CMK (cell line): Measurements from ENCODE around the gene ABCB6.

Experiments used
- DNase-seq: peaks from one replicate; pipeline ENCODE4 v3.0.0-alpha.2; 2010; ENCODE audit warnings: low read depth

Gene ABCB6

DNA sequence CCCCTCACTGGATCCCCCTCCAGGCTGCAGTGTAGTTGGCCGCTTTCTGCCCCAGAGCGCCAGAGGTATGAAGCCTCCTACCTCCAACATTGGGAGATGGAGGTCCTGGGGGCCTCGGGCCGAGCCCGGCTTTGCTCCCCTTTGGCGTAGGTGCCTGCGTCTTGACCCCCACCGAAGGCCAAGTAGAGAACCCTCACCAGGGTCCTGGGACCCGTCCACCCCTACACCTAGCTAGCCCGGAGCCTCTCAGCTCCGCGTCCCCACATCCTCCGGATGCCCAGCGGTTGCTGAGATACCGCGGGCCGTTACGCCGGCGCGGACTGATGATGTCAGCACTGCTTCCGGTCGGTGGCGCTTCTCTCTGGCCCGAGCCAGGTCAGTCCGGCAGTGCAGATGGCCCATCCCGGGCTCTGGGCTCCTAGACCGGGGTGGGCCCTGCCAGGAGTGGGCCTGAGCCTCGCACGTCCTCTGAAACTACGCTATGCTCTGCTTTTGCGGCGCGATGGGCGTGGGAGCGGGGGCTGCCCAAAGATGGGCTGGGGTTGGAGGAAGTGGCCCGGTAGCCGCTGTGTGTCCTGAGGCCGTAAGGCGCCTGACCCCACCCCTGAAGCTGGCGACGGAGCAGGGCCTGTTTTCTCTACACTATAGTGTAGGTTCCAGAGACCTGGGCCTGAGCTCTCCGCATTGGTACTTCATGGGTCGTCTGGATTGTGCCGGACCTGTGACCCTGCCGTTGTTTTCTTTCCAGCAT, 26.6 kb upstream of the ABCB6 start, which contains the start of the genes GLB1L and STK16:
Gene GLB1L, minus strand, starts transcription at position 297 of the 751 bp plus-strand sequence. CDS start 1,871 bp downstream, outside the sequence.
Gene STK16, plus strand, starts transcription at position 332 of the 751 bp plus-strand sequence. CDS start 521 bp downstream, outside the sequence.
- DNase-seq, result peak; percentile 94

DNA sequence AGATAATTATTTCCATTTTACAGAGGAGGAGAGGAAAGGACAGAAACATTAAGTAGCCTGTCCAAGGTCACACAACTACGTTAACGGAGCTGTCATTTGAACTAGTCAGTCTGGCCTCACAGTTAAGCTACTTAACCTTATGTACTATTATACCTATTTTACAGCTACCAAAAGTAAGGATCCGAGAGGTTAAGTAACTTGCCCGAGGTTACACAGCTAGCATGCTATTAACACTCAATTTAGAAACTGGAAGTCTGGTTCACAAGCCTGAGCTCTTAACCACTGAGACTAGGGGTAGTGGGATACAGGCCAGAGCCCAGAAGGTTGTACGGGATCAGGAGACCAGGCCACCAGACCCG, 26.0 kb upstream of the ABCB6 start:
- no peak for DNase-seq

DNA sequence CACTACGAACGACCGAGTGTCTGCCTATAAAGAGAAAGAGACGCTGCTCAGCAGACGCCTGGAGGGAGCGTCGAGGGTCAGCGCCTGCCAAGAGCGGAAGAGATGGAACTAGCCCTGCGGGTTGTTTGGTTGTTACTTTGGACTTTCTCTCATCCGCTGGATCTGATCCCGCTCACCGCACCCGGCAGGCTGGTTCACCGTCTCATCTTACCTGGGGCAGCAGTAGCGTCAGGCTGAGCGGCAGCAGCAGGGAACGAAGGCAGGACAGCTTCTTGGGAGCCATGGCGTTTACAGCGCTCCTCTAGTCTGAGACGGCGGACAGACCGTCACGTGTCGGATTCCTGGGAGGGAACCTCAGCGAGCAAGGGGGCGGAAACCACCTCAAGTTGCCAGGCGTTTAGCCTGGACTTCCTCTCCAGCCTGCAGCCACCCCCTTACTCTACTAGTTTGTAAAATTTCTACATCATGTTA, 24.6 kb upstream of the ABCB6 start:
- DNase-seq, result no peak

DNA sequence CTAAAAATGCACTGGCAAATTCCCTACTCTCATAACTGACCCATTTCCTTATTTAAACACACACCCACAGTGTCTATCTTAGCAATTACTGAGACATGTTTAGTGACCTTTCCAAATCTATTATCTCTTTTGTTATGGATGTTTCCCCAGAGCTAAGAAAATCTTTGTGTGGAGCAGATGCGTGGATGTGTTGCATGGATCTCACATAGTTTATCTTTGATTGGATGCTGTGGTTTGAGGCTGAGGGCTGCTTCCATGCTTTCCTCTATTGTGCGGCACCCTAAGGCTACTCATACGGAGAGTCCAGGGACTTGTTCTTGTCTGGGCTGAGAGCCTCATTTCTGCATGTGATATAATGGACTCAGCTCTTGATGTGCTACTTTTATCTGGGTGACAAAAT, 15.6 kb upstream of the ABCB6 start:
- DNase-seq, result no peak

DNA sequence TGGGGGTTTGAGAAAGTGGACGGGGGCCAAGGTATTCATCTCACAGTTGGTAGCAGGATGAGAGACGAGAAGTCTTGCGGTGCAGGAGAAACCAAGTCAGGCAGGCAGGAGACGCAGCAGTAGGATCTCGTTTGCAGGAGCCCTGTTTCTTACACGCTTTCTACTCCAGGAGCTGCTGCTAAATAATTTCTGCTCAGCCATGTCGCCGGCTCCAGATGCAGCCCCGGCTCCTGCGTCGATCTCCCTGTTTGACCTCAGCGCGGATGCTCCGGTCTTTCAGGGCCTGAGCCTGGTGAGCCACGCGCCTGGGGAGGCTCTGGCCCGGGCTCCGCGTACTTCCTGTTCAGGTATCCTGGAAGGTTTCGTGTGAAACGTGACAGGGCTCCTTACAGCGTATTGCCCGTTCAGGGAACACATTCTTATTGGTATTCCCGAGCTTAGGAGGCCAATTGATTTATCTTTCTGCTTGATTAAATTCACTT, 11.3 kb upstream of the ABCB6 start:
- no peak for DNase-seq

DNA sequence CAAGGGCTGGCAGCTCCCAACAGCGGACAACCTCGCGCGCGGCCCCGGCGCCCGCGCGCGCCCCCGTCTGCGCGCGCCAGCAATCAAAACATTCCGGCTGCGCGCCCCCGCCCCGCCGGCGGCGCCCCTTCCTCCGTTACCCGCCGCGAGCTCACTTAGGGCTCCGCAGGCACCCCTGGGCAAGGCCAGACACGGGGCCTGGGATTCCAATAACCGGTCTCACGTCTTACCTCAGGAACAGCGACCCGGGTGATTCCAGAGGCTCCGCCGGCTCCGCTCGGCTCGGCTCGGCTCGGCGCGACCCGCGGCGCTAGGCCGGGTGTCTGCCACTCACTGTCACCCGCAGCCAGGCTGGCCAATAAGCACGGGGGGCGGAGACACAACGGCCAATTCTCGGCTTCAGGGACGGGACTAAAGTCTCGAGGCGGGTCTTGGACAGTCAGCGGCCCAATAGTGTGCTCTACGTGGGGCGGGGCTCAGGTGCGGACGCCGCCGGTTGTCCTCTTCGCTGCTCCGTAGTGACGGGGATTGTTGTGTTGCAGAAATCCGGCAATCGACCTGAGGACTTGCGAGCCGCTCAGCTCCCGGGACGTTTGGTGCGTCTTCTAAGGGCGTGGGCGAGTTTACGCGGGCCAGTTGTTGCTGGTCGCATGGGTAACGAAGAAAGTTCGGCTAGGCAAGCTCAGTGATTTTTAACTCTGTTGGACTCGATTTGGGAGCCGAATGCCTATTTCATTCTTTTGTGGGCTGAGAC, 10.7 kb upstream of the ABCB6 start, which contains the start of the genes ANKZF1 and ATG9A:
Gene ANKZF1, plus strand, starts transcription at position 502 of the 754 bp plus-strand sequence. CDS start 452 bp downstream, outside the sequence.
Gene ATG9A, minus strand, starts transcription at position 332 of the 754 bp plus-strand sequence. CDS start 1,612 bp downstream, outside the sequence.
- DNase-seq, result peak; percentile 93

DNA sequence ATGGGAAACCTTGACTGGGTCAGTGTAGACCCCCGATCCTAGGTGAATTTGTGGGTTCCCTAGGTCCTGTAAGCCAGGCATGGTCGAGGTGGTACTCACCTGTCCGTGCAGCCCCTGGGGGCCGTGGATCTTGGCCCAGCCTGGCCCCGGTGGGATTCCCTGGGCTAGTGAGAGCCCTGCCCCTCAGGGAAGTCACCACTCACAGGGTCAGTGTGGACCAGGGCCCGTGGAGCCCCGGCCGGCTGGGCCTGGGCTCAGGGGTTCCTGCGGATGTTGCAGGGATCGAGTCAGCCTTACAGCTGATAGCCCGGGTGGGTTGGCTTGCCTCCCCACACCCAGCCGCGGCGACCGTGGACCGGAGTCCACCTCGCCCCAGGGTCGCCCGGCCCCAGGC, 10.2 kb upstream of the ABCB6 start:
- no peak for DNase-seq

DNA sequence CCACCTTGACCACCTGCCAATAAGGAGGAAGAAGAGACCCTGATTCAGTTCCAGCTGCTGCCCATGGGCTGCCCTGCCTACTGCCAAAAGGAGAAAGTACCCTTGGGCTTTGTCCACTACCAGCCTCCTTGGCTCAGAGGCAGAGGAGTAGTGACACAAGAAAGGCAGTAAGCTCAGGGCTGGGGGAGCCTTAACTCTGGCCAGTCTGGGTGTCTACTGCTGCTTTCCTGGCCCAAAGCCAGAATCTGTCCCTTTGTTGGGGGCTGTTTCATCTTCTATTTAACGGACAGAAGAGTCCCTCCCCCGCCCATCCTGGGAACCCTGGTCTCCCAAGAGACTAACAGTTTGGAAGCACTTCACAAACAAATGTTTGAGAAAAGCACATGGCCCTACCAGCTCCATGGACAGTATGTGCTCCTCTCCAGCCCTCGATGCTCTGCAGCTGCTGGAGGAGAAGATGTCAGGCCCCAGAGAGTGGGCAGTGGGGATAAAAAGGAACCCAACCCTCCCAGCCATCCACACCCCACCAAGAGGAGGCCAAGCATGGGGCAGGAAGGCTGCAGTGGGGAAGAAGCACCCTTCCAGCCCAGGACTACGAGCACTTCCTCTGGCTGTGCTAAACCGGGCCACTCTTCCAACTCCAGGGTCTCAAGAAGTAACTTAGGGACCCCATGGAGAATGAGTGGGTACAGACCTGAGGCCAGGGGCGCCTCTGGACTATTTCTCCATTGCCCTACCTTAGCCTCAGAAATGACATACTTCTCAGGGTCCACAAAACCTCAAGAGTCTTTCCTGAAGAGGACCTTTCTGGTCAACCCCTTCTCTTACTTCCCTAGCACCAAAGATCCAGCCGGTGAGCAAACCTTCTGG, 9.5 kb upstream of the ABCB6 start:
- DNase-seq, result no peak

DNA sequence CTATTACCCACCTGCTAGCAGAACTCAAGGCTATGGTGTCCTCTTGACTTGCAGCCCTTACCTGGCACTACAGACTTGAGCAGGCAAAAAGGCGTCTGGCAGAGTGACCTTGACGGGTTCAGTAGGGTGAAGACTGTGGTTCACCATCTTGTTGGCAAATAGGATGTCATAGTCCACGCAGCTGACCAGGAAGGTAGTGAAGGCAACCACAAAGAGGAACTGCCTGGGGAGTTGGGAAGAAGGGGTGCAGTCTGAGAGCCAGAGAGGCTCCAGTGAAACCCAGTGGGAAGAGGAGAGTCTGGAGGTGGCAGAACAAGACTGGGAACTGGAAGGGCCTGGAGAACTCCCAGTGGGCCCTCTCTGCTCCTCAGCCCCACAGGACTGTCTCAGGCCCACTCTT, 6.6 kb upstream of the ABCB6 start:
- DNase-seq, result no peak

DNA sequence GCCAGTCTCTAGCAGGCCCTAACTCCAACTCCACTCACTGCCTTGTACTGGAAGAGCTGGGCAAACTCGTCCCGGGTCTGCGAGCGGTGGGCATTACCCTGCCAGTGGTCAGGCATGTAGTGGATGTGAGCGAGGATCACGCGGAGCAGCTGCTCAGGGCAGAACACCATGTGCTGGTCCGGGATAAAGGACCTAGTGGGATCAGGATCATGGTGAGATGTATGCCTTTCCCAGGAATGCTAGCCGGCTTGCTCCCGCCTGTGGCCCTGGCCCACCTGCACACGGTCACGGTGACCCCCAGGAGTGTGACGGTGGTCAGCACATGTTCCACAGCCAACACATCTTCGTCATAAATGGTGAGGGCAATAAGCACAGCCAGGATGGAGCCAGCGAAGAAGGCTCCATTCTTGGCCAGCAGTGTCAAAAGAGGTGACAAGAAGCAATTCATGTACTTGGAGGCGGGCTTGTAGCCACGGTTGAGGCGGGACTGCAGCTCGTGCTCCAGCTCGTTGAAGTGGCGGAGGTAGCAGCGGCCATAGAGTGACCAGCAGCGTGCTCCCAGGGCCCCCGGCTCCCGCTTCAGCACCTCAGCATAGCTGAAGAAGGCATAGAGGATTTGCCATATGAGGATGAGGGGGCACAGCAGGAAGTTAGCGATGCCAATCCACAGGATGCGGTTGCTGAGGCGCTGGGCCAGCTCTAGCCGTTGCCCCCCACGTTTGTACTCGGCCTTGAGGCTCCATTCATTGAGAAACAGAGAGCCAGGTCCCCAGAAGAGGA, 5.3 kb upstream of the ABCB6 start:
- DNase-seq, result no peak

DNA sequence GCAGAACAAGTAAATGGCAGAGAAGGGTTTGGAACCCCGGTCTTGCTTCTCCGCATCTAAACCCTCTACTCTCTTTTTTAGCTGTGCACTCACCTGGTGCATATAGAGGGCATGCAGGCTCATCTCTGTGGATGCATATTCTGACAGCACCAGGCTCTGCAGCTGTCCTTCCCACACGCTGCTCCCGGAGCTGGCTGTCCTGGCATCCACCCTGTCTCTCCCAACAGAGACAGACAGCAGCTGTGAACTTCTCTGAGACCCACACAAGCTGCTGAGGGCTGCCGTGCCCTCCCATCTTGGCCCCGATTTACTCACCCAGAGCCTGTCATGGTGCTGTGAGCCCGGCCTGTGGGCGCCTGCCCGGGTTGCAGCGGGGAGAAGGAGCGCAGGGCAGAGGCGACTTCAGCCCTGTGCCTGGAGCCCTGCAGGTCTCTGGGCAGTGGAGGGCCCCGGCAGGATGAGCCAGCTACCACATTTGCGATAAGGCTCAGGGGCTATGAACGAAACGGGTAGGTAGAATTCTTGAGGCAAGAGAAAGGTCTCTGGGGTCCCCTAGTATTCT, 3.3 kb upstream of the ABCB6 start:
- no peak for DNase-seq

DNA sequence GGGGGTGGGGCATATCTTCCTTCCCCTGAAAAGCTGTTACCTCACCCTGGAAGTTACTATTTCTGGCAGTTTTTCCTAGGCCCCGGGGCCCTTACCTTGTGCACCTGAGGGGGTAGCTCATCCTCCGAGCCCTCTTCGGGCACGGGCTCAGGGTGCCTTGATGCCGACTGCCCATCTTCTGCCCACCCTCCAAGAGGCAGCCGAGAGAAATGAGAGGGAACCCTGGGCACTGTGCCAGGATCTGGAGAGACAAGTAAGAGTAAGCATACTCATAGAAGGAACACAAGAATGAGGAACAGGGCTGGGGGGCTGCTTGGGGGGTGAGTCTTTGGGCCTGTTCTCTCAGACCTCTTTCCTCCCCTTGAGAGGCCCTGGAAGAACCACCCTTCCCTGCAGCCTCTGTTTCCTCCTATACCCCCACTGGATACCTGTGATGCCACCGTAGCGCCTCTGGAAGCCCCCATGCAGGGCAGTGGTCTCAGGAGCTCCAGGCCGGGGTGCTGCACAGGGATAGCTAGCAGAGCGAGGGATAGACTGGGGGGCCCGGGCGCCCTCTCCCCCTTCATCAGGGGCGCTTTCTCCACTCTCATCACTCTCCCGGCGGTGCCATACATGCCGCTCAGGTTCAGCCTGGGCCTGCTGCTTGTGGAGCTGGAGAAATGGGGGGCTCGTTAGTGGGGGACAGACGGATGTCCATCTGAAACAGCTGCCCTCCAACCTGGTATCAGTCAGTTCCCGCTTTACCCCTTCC, 2.1 kb upstream of the ABCB6 start:
- DNase-seq, result no peak

DNA sequence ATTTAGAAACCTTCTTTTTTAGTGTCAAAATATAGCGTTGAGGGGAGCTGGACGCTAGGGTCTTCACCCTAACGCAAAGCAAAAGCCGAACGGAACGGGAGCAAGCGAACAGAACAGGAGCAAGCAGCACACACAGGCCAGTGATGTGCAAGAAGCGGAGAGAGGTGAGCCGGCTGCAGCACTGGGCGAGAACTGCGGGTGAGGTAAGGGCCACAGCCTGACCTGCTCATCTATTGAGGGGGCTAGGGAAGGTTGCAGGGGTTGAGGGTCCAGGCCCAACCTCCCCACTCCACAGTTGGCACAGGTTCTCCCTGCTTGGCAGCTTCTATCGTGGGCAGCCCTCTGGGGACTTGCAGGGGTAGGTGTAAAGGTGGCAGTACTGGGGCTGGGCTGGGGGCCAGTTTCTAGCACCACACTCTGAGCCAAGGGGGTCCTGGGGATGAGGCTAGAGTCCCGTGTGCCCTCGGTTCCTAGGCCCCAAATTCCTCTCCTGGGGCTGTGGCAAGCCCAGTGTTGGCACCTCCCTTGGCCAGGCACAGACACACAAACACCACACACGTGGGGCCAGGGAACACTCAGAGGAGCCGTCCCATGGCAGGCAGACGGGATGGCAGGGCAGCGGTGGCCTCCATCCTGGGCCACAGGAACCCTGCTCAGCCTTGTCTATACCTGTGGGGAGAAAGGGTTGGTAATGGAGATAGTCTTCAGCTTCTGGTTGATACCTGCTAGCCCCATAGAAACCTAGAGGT, 1.2 kb upstream of the ABCB6 start:
- no peak for DNase-seq

DNA sequence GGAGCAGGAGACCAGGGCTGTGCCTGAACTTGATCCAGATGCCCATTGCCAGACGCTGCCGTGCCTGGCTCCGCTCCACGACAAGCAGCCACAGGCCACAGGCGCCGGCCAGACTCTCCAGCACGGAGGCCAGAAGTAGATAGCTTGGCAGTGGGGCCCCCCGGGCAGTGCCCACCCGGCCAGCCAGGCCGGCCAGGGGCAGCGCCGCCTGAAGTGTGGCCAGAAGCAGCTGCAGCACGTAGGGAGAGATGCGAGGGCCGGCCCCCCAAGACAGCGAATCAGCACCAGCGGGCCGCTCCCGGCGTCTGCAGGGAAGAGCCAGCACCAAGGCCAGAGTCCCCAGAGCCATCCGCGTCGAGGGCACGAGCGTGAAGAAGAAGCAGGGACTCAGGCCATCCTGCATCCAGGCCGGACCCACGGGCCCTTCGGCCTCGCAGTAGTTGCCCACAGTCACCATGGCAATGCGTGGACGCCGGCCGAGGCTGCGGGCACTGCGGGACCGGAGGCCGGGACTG, 484 bp downstream of the ABCB6 start:
- no peak for DNase-seq

DNA sequence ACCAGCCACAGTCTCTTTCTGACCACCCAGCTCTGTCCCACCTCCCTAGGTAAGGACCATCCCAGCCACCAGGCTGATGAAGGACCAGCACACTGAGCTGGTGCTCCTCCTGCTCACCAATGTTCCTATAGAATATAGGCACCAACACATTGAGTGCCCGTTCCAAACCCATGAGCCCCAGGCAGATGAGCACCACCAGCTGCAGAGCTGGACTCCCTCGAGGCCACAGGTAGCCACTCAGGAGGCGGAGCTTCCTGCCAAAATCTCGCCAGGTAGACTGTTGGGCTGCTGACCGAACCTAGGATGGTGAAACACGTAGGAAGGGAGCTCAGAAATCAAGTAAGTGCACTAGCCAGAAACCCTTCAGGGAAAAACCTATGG, 2.2 kb downstream of the ABCB6 start:
- DNase-seq, result no peak

DNA sequence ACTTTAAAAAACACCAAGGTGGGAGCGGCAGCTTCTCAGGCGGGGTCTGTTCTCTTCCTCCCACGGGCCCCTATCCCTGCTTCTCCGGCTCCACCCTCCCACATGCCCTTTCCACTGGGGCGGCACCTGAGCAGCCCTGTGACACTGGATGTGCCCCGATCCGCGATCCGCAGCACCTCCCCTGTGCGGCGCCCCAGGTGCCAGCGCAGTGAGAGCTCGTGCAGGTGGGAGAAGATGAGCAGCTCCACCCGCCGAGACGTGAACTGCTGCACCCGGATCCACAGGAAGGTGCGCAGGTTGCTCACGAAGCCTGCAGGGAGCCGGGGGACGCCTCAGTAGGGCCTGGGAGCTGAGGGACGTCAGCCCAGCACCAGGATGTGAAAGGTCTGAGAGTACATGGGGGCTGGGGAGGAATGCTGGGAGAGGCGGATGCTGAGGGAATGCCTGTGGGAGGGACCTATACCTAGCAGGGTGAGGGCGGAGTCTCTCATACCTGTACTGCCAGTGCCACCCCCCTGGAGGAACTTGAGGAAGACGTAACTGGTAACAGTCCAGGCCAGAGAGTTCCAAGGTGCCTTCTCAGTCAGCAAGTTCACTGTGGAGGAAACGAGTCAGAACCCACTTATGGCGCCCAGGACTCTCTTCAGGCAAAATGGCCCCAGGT, 2.8 kb downstream of the ABCB6 start:
- no peak for DNase-seq

DNA sequence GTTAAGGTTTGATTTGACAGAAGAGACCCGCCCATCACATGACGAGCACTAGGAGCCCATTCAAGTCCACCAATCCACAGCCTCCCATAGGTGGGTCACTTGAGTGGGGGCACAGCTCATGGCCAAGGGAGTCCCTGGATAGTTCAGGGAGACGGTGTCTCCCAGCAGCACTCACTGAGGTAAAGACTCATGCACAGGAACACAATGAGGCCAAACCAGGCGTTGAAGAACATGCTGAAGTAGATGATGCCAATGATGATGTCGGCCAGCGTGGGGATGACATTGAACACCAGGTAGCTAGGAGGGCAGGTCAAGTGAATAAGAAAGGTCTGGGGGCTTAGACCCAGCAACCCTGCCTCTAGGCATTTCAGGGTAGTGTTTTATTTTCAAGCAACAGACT, 4.0 kb downstream of the ABCB6 start:
- DNase-seq, result no peak

DNA sequence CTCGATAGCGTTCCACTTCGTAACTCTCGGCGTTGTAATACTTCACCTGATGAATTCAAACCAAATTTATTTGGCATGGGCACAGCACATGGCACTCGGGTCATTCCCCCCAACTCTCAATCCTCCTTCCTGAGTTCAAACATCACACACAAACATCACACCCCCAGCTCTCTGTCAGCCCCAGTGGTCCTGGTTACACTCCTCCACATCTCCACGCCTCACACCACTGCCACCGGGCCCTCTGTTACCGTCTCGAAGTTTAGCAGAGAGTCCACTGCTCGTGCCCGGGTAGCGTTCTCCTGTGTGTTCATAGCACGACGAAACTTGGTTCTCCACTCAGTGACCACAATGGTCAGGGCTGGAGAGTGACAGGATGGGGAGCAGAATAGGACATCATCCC, 4.6 kb downstream of the ABCB6 start:
- no peak for DNase-seq
